B cell (primary cell): Measurements from ENCODE around the gene RNF207. TPM values are rescaled to one million over a fixed set of nuclear protein-coding genes. Genes with fewer than 3 reads are reported as not detected.

Experiments
- ATAC-seq: fragments of 200-7000 bp; cut with Tn5 transposase; one replicate; pipeline ENCODE4 v1.10.0; 2021; ENCODE audit warnings: low read depth, mild to moderate bottlenecking, moderate number of reproducible peaks, moderate library complexity
- CTCF ChIA-PET: fragments of 350-600 bp; sonication (Branson Sonifier 250); formaldehyde crosslinking; loops from one replicate; lab custom pipeline; 2021; ENCODE audit warnings: antibody characterized with exemption, inconsistent platforms; lab: Charles Lee
- POLR2A ChIA-PET: fragments of 350-600 bp; sonication (Branson Sonifier 250); formaldehyde crosslinking; loops from one replicate; lab custom pipeline; 2021; ENCODE audit warnings: antibody characterized with exemption; lab: Charles Lee
- DNase-seq: peaks from one replicate; pipeline ENCODE4 v3.0.0; 2013
- H2AFZ ChIP-seq: 2 replicates; pipeline ENCODE4 v1.6.1; 2012; ENCODE audit warnings: mild to moderate bottlenecking, low read depth, low read length; ENCODE audit not compliant: insufficient read depth, poor library complexity, severe bottlenecking
- H3K27ac ChIP-seq, 2 donors: 1 replicate in 1 of 2; 2 replicates in 1 of 2; pipeline ENCODE4 v1.5.1; 2012 to 2013; ENCODE audit warnings: low read length in 2 of 2, mild to moderate bottlenecking in 2 of 2, moderate library complexity in 1 of 2
- H3K27me3 ChIP-seq, 4 experiments: fragments of 200-600 bp in 1 of 4; sonication (generic) in 1 of 4; replicated peaks in 1 of 4; 1 replicate in 2 of 4; 2 replicates in 2 of 4; pipeline versions ENCODE4 v1.6.1 to v1.7.0; 2013 to 2016; ENCODE audit warnings: low read length in 3 of 4, mild to moderate bottlenecking in 2 of 4, mixed read lengths in 1 of 4, moderate library complexity in 1 of 4; ENCODE audit not compliant: insufficient read depth in 4 of 4, control insufficient read depth in 3 of 4; ENCODE audit errors: control extremely low read depth in 1 of 4
- H3K36me3 ChIP-seq, 2 experiments: replicated peaks in 1 of 2; 1 replicate in 1 of 2; 2 replicates in 1 of 2; pipeline versions ENCODE4 v1.6.1 to v1.7.1; 2013; ENCODE audit warnings: low read length in 1 of 2; ENCODE audit not compliant: insufficient read depth in 2 of 2, control insufficient read depth in 1 of 2; ENCODE audit errors: control extremely low read depth in 1 of 2, extremely low read depth in 1 of 2
- H3K4me1 ChIP-seq, 2 donors: fragments of 200-600 bp in 1 of 2; sonication (generic) in 1 of 2; 1 replicate in 1 of 2; 2 replicates in 1 of 2; pipeline versions ENCODE4 v1.5.1 to v1.6.1; 2013 to 2017; ENCODE audit warnings: low read length in 2 of 2; ENCODE audit not compliant: control insufficient read depth in 2 of 2, insufficient read depth in 2 of 2
- H3K4me2 ChIP-seq: replicated peaks from 2 replicates; pipeline ENCODE3; 2012; ENCODE audit warnings: mild to moderate bottlenecking, low read depth, low read length; ENCODE audit not compliant: poor library complexity, severe bottlenecking
- H3K4me3 ChIP-seq, 5 experiments: fragments of 200-600 bp in 1 of 5; sonication (generic) in 1 of 5; 1 replicate in 3 of 5; 2 replicates in 2 of 5; pipeline versions ENCODE4 v1.5.1 to v1.7.0; 2011 to 2016; ENCODE audit warnings: low read length in 4 of 5, mild to moderate bottlenecking in 4 of 5, low read depth in 2 of 5, control low read depth in 1 of 5, moderate library complexity in 1 of 5; ENCODE audit not compliant: insufficient read depth in 1 of 5; ENCODE audit errors: control extremely low read depth in 1 of 5, extremely low read depth in 1 of 5
- H3K79me2 ChIP-seq: fragments of 200-600 bp; sonication (generic); one replicate; pipeline ENCODE4 v1.6.0; 2016; ENCODE audit warnings: low read length; ENCODE audit not compliant: control insufficient read depth, insufficient read depth
- H3K9ac ChIP-seq: fragments of 200-600 bp; sonication (generic); 2 replicates; pipeline ENCODE4 v1.6.1; 2017; ENCODE audit warnings: mild to moderate bottlenecking, low read length, moderate library complexity
- H3K9me3 ChIP-seq, 3 donors: one replicate each; pipeline versions ENCODE4 v1.6.1 to v1.7.1; 2013; ENCODE audit warnings: low read length in 2 of 3; ENCODE audit not compliant: control insufficient read depth in 2 of 3, insufficient read depth in 1 of 3; ENCODE audit errors: control extremely low read depth in 1 of 3
- H4K20me1 ChIP-seq: 2 replicates; pipeline ENCODE4 v1.6.0; 2012; ENCODE audit warnings: mild to moderate bottlenecking, low read length; ENCODE audit not compliant: insufficient read depth, control insufficient read depth, poor library complexity, severe bottlenecking
- H3K27ac Mint-ChIP-seq: one replicate; pipeline ENCODE4 v1.8.0; 2021; ENCODE audit warnings: mixed read lengths
- H3K27me3 Mint-ChIP-seq: one replicate; pipeline ENCODE4 v1.8.0; 2021; ENCODE audit warnings: mixed read lengths
- H3K4me1 Mint-ChIP-seq: one replicate; pipeline ENCODE4 v1.8.0; 2021; ENCODE audit warnings: mixed read lengths
- H3K4me3 Mint-ChIP-seq: one replicate; pipeline ENCODE4 v1.8.0; 2021; ENCODE audit warnings: mixed read lengths
- H3K9me3 Mint-ChIP-seq: one replicate; pipeline ENCODE4 v1.8.0; 2022; ENCODE audit warnings: mixed read lengths; ENCODE audit not compliant: insufficient read depth
- CTCF ChIP-seq: fragments of 200-600 bp; IDR thresholded peaks from one replicate; pipeline ENCODE4 v1.8.0; 2022; ENCODE audit warnings: antibody characterized with exemption, mild to moderate bottlenecking
- EZH2 ChIP-seq: IDR thresholded peaks from 2 replicates; pipeline ENCODE4 v1.6.1; 2012; ENCODE audit warnings: borderline replicate concordance, low read depth, mild to moderate bottlenecking, moderate library complexity, low read length; ENCODE audit not compliant: insufficient read depth, poor library complexity, severe bottlenecking
- WGBS: methylation state at CpG from one replicate; pipeline ENCODE4 v1.1.5; 2013; ENCODE audit warnings: missing lambda C conversion rate; ENCODE audit not compliant: insufficient coverage; 5-methylcytosine and 5-hydroxymethylcytosine counted together
- intact Hi-C: fragments of 100-400 bp; cut with micrococcal nuclease; formaldehyde crosslinking; loops from one replicate; pipeline ENCODE4 v1.10.0; 2022
- polyA plus RNA-seq: library from polyadenylated mRNA; depleted of rRNA; stranded (reverse); fragments of >200 nt; gene quantifications from 2 replicates; pipeline ENCODE4 v1.2.3, GENCODE V29; 2012
- total RNA-seq, 2 donors: library from RNA; stranded (reverse); fragments of 120-200 nt in 1 of 2; gene quantifications; 1 replicate in 1 of 2; 2 replicates in 1 of 2; pipeline versions ENCODE4 v1.2.3 to v1.2.4, GENCODE V29; 2013 to 2022

Gene RNF207
- total and polyA plus RNA-seq, 2 donors (not counting 1 experiment from before 2014, with no cell fraction given) = 1.5 to 6.8 TPM

- 95% methylated on average over 5 of the region's 8 CpGs for WGBS
- Histone ChIP-seq H3K9ac (no peak overlapping the region), H3K4me2 (no peak overlapping the region), H3K4me1 (no peaks in the 10 kb centered on the region), H3K36me3 (peaks cover 9 to 64% of the 10 kb centered on the region in 2 experiments), H3K79me2 (peaks cover 24% of the 10 kb centered on the region), H3K4me3 (no peak overlapping the region), H3K27ac (no peak overlapping the region), H4K20me1 (peaks cover 61% of the 10 kb centered on the region), H3K27me3 (no peaks in the 10 kb centered on the region), H3K9me3 (no peaks in the 10 kb centered on the region), H2AFZ (no peak overlapping the region)
- H3K9me3 Mint-ChIP-seq = no peaks in the 10 kb centered on the region
- no peaks in the 10 kb centered on the region for H3K27me3 Mint-ChIP-seq
- no peak overlapping the region for H3K4me3 Mint-ChIP-seq
- ChIA-PET POLR2A (no interaction called here), CTCF (interaction anchor here (1.2 kb wide), 1 partner anchor 57 kb away, joined by 3 read pairs; no protein-coding TSS in a partner anchor)
- no peak for ATAC-seq
- no peak for DNase-seq
- H3K27ac Mint-ChIP-seq = no peak overlapping the region
- intact Hi-C loops = no loop called here
- H3K4me1 Mint-ChIP-seq = peaks cover 4% of the 10 kb centered on the region
- no peak for TF ChIP-seq CTCF
- TF ChIP-seq EZH2 = no peak
Measured at GRCh38 chr1:6188466-6188865, 17.5 kb upstream of the RNF207 start.

GRCh38 chr1:6191968-6192367, 14.0 kb upstream of the RNF207 start:
- intact Hi-C loops = loop anchor here (10.0 kb wide), 1 partner anchor 593 kb away; the partner anchor contains the start of gene CAMTA1
- Mint-ChIP-seq H3K27me3 (no peaks in the 10 kb centered on the region), H3K4me1 (peaks cover 11% of the 10 kb centered on the region), H3K9me3 (no peaks in the 10 kb centered on the region), H3K4me3 (no peak overlapping the region), H3K27ac (no peak overlapping the region)
- WGBS = no CpG with 5 or more reads among the region's 1 CpG
- TF ChIP-seq EZH2 (no peak), CTCF (no peak)
- Histone ChIP-seq H3K4me3 (no peak overlapping the region), H3K4me1 (no peaks in the 10 kb centered on the region), H3K36me3 (peaks cover 7 to 77% of the 10 kb centered on the region in 2 experiments), H3K27me3 (no peaks in the 10 kb centered on the region), H4K20me1 (peaks cover 87% of the 10 kb centered on the region), H3K9me3 (no peaks in the 10 kb centered on the region), H3K79me2 (peaks cover 51% of the 10 kb centered on the region), H3K9ac (no peak overlapping the region), H3K27ac (no peak overlapping the region), H3K4me2 (no peak overlapping the region), H2AFZ (no peak overlapping the region)
- ChIA-PET POLR2A (no interaction called here), CTCF (interaction anchor here (0.7 kb wide), 1 partner anchor 13 kb away, joined by 3 read pairs; no protein-coding TSS in a partner anchor)
- ATAC-seq (no peak), DNase-seq (no peak)
